ENCODE results near the gene ANKRD65. TPM values are rescaled to one million over a fixed set of nuclear protein-coding genes. Genes with fewer than 3 reads are reported as not detected.
"Not testable (repeated sequence)": the region's sequence is repeated elsewhere in the genome, so short reads cannot be mapped to it uniquely, and the experiment has no call there.

Gene ANKRD65
- 10 to 100 TPM in 1 of 4 donors, 1 to 10 TPM in 3; 3.1 to 10.9 (median 6.2) TPM for total RNA-seq

DNA sequence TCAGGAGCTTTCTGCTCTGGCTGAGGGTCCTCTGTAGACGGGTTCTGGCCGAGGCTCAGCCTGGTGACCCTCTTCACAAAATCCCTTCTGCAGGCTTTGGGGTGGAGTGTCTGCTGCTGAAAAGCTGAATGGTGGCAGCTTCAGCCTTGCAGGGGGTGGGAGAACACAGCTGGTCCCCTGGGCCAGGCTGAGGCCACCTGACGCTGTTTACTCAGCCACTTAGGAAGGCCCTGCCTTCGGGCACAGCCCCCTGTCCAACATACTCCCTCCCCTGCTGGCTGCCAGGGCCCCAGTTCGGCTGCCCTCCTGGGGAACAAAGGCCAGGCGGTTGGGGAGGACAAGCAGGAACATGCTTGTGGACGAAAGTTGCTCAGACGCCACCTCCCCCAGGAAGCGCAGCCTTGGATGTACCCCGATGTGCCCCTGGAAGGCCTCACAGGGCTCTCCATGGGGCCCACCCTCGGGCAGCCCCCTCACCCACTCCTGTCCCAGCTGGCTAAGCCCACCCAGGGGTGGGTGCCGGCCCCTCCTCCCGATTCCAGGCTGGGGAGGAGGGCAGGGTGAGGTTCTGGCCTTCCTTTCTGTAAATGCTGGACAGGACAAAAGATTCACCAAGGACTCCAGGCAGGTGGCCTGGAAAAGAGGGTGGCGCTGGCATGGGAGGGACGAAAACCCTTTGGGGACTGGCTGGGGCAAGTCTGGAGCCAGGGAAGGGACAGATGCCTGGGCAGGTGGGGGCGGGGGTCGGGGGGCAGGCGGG, at the start of gene ANKRD65:
ANKRD65 (minus strand) TSS at position 130 of the 760 bp plus-strand sequence. CDS start 271 bp downstream, outside the sequence.
- H3K4me3 ChIP-seq (ENCODE audit: low read depth, poor library complexity, severe bottlenecking), result no peak within 1 kb of the TSS
- TF ChIP-seq CTCF (IDR thresholded peaks at IDR 0.05) (no peak), POLR2A (IDR thresholded peaks at IDR 0.05) (no peak)
- DNase-seq (ENCODE audit: low spot score in 2 of 2), result no peak
- intact Hi-C loops (cut with DNase I; ENCODE audit: low total_unique reads), result no loop called here
- 65 to 76% methylated on average over 14 to 18 of the region's 18 CpGs for WGBS, 2 donors

DNA sequence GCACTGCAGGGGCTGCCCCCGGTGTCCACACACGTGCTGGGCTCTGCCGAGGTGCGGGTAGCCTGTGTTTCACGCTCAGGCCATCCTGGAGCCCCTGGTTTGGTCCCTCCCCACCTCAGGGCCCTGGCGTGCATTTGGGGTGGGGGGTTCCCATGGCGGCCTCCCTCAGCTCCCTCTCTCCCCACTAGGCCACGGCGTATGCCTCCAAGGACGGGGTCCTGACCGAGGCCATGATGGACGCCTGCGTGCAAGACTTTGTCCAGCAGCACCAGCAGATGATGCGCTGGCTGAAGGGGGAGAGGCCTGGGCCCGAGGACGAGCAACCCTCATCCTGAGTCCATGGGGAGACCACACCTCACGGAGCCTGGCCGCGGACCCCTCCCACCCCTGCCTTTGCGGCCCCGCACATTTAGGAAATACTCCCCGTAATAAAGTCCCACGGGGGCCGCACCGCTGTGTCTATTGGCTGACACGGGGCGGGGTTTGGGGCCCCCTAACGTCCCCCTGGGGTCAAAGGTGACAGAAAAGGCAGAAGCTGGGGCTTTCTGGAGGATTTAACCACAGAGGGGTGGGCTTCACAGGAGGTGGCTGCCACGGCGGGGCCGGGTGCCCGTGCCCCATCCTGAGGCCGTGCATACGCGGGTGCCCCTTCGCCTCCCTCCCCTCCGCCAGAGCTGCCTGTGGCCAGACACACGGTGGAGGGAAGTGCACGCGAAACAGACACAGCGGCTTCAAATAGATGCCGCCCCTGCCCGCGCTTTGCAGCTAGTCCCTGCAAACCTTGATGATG, 47.3 kb upstream of the ANKRD65 start:
- intact Hi-C loops (cut with DNase I; ENCODE audit: low total_unique reads); DNase-seq (ENCODE audit: low spot score in 2 of 2); H3K4me3 ChIP-seq (ENCODE audit: low read depth, poor library complexity, severe bottlenecking): not testable (repeated sequence)
- WGBS, 2 donors, result 78 to 83% methylated on average over 20 to 25 of the region's 44 CpGs

GRCh38 chr1:1463312-1463711, 42.2 kb upstream of the ANKRD65 start:
- 88 to 96% methylated on average over 7 of the region's 7 CpGs for WGBS, 2 donors

GRCh38 chr1:1462318-1462966, 41.4 kb upstream of the ANKRD65 start:
- no peak overlapping the region for H3K4me3 ChIP-seq (ENCODE audit: low read depth, poor library complexity, severe bottlenecking)
- DNase-seq (ENCODE audit: low spot score in 2 of 2), result no peak
- TF ChIP-seq CTCF (IDR thresholded peaks at IDR 0.05) (no peak), POLR2A (IDR thresholded peaks at IDR 0.05) (no peak)
- intact Hi-C loops (cut with DNase I; ENCODE audit: low total_unique reads), result no loop called here
- WGBS, 2 donors, result 37 to 46% methylated on average over 14 to 25 of the region's 26 CpGs

More at GRCh38 chr1:1463312-1463711, 42.2 kb upstream of the ANKRD65 start:
- TF ChIP-seq CTCF (IDR thresholded peaks at IDR 0.05) (no peak), POLR2A (IDR thresholded peaks at IDR 0.05) (no peak)
- intact Hi-C loops (cut with DNase I; ENCODE audit: low total_unique reads), result no loop called here
- no peak for DNase-seq (ENCODE audit: low spot score in 2 of 2)
- no peak overlapping the region for H3K4me3 ChIP-seq (ENCODE audit: low read depth, poor library complexity, severe bottlenecking)

DNA sequence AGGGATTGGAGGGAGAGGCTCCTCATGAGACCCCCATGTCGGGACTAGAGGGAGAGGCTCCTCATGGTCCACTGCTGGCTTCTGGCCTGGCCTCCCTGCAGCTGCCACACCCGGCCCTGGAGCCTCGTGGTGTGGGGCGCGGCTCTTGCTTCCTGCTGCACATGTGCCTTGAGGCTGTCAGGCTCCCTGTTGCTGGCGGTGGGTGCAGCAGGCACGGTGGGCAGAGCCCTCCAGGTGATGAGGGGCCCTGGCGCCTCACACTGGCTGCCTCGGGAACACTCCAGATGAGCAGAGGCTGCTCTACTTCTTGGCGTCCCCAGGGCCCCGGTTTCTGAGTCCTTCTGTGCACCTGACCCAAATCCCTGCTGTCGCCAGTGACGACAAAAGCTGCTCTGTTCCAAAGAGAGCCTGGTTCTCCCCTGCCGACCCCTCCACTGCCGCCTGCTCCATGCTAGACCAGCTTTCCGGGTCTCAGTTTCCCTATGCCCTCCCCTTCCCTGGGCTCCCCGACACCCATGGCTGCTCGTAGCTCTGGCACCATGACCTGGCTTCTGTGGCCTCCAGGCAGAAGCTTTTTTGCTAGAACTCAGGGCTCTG, 40.7 kb upstream of the ANKRD65 start:
- WGBS, 2 donors, result 35 to 40% methylated on average over 9 to 18 of the region's 18 CpGs
- intact Hi-C loops (cut with DNase I; ENCODE audit: low total_unique reads), result no loop called here
- no peak for TF ChIP-seq CTCF (IDR thresholded peaks at IDR 0.05)
- no peak for TF ChIP-seq POLR2A (IDR thresholded peaks at IDR 0.05)
- H3K4me3 ChIP-seq (ENCODE audit: low read depth, poor library complexity, severe bottlenecking), result no peak overlapping the region
- DNase-seq (ENCODE audit: low spot score in 2 of 2), result no peak

All from lower leg skin (tissue), 4 donors.